Trophoblast cell (in vitro differentiated cells and primary cell): ENCODE data around the gene PEAK3.
A peak's percentile ranks its signal among the peaks of the same experiment; 100 is the strongest.

ENCODE experiments used
- DNase-seq, 2 donors: peaks; one replicate each; pipeline ENCODE4 v3.0.0-alpha.2; 2016
- H2AFZ ChIP-seq: 2 replicates; pipeline ENCODE4 v1.6.1; 2013; ENCODE audit warnings: low read length, moderate library complexity, mild to moderate bottlenecking; ENCODE audit not compliant: insufficient read depth, poor library complexity
- H2AK5ac ChIP-seq: 2 replicates; pipeline ENCODE4 v1.6.1; 2013; ENCODE audit warnings: mild to moderate bottlenecking, low read length
- H2BK120ac ChIP-seq: 2 replicates; pipeline ENCODE4 v1.6.1; 2013; ENCODE audit warnings: low read length, mild to moderate bottlenecking, moderate library complexity; ENCODE audit not compliant: insufficient read depth, poor library complexity
- H2BK12ac ChIP-seq: 2 replicates; pipeline ENCODE4 v1.6.1; 2013; ENCODE audit warnings: mild to moderate bottlenecking, low read length, moderate library complexity
- H2BK5ac ChIP-seq: 2 replicates; pipeline ENCODE4 v1.6.1; 2013; ENCODE audit warnings: low read length, low read depth, moderate library complexity, mild to moderate bottlenecking; ENCODE audit not compliant: poor library complexity
- H3K14ac ChIP-seq: 2 replicates; pipeline ENCODE4 v1.6.1; 2013; ENCODE audit warnings: mild to moderate bottlenecking, low read length
- H3K18ac ChIP-seq: 2 replicates; pipeline ENCODE4 v1.6.1; 2013; ENCODE audit warnings: mild to moderate bottlenecking, low read length
- H3K23ac ChIP-seq: 2 replicates; pipeline ENCODE4 v1.6.1; 2013; ENCODE audit warnings: low read length
- H3K27ac ChIP-seq: 2 replicates; pipeline ENCODE4 v1.5.1; 2013; ENCODE audit warnings: low read depth, mild to moderate bottlenecking, inconsistent platforms, low read length, moderate library complexity
- H3K27me3 ChIP-seq: 2 replicates; pipeline ENCODE4 v1.6.1; 2013; ENCODE audit warnings: inconsistent platforms, mild to moderate bottlenecking, low read length, moderate library complexity; ENCODE audit not compliant: insufficient read depth
- H3K36me3 ChIP-seq, 2 experiments: 1 replicate in 1 of 2; 2 replicates in 1 of 2; pipeline ENCODE4 v1.6.1; 2013; ENCODE audit warnings: low read length in 2 of 2, mild to moderate bottlenecking in 2 of 2, moderate library complexity in 1 of 2; ENCODE audit not compliant: insufficient read depth in 2 of 2, control insufficient read depth in 1 of 2
- H3K4ac ChIP-seq: 2 replicates; pipeline ENCODE4 v1.6.1; 2013; ENCODE audit warnings: low read depth, mild to moderate bottlenecking, low read length, moderate library complexity
- H3K4me1 ChIP-seq, 2 experiments: 1 replicate in 1 of 2; 2 replicates in 1 of 2; pipeline ENCODE4 v1.6.1; 2013; ENCODE audit warnings: low read length in 2 of 2, mild to moderate bottlenecking in 2 of 2, moderate library complexity in 1 of 2; ENCODE audit not compliant: insufficient read depth in 2 of 2, control insufficient read depth in 1 of 2
- H3K4me2 ChIP-seq: 2 replicates; pipeline ENCODE4 v1.6.1; 2013; ENCODE audit warnings: inconsistent platforms, mild to moderate bottlenecking, low read length, moderate library complexity
- H3K4me3 ChIP-seq: 2 replicates; pipeline ENCODE4 v1.5.1; 2013; ENCODE audit warnings: mild to moderate bottlenecking, low read depth, low read length, inconsistent platforms
- H3K79me1 ChIP-seq: one replicate; pipeline ENCODE4 v1.6.1; 2013; ENCODE audit warnings: low read length
- H3K79me2 ChIP-seq: 2 replicates; pipeline ENCODE4 v1.6.1; 2013; ENCODE audit warnings: low read length, mild to moderate bottlenecking; ENCODE audit not compliant: control insufficient read depth, insufficient read depth, poor library complexity
- H3K9ac ChIP-seq: 2 replicates; pipeline ENCODE4 v1.6.1; 2013; ENCODE audit warnings: mild to moderate bottlenecking, low read length
- H3K9me3 ChIP-seq: 2 replicates; pipeline ENCODE4 v1.6.1; 2013; ENCODE audit warnings: low read depth, mild to moderate bottlenecking, control low read depth, inconsistent platforms, low read length; ENCODE audit not compliant: insufficient read depth
- H4K12ac ChIP-seq: 2 replicates; pipeline ENCODE4 v1.6.1; 2013; ENCODE audit warnings: low read depth, mild to moderate bottlenecking, low read length, moderate library complexity
- H4K8ac ChIP-seq: 2 replicates; pipeline ENCODE4 v1.6.1; 2013; ENCODE audit warnings: low read depth, mild to moderate bottlenecking, low read length, moderate library complexity
- H4K91ac ChIP-seq: one replicate; pipeline ENCODE4 v1.6.1; 2013; ENCODE audit warnings: low read depth, mild to moderate bottlenecking, low read length, moderate library complexity
- WGBS: extraction: QIAGEN DNeasy Blood & Tissue Kit; methylation state at CpG from one replicate; pipeline ENCODE4 v1.1.7; 2013; ENCODE audit warnings: missing lambda C conversion rate; ENCODE audit not compliant: insufficient read length, insufficient coverage; ENCODE audit errors: extremely low coverage; 5-methylcytosine and 5-hydroxymethylcytosine counted together

The PEAK3 gene

DNA sequence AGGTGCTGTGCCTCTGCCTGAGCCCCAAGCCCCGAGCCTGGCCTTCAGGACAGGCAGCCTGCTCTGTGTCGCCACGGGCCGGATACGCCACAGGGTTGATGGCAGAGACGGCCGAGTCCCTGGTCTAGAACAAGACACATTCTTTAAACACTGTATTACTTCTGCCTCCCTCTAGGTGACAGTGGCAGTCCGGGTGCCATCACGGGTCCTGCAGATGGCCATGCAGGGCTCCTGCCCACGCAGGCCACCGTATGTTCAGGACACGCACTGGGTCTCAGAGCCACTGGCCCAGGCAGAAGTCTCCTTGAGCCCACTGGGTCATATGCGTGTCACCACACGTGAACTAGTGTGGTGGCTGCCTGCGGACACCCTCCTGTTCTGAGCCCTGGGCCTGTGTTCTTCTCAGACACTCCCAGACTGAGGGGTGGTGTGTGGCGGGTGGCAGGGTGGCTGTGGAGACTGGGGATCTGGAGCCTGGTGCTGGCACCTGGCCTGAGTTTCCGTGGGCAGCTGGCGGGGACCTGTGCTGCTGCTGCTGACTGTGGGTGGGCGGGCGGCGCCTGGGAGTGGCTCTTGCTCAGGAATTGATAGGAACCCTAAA is 50.3 kb downstream of the PEAK3 start:
- Histone ChIP-seq H3K14ac (no peak overlapping the region), H2BK120ac (no peak overlapping the region), H3K27me3 (no peaks in the 10 kb centered on the region), H3K4ac (no peak overlapping the region), H3K79me1 (peaks cover 12% of the 10 kb centered on the region), H4K91ac (no peak overlapping the region), H3K4me2 (no peak overlapping the region), H3K4me3 (no peak overlapping the region), H3K9me3 (no peaks in the 10 kb centered on the region), H3K4me1 (peaks cover 3 to 4% of the 10 kb centered on the region in 2 experiments), H3K18ac (no peak overlapping the region), H2AK5ac (no peak overlapping the region), H4K8ac (no peak overlapping the region), H2BK12ac (no peak overlapping the region), H3K9ac (no peak overlapping the region), H3K23ac (no peak overlapping the region), H3K27ac (no peak overlapping the region), H4K12ac (no peak overlapping the region), H2AFZ (no peak overlapping the region), H3K79me2 (peaks cover 17% of the 10 kb centered on the region), H3K36me3 (peaks cover 63 to 66% of the 10 kb centered on the region in 2 experiments), H2BK5ac (no peak overlapping the region)
- no CpG with 5 or more reads among the region's 21 CpGs for WGBS
- DNase-seq, result peak in 1 of 2 donors; percentile 33

DNA sequence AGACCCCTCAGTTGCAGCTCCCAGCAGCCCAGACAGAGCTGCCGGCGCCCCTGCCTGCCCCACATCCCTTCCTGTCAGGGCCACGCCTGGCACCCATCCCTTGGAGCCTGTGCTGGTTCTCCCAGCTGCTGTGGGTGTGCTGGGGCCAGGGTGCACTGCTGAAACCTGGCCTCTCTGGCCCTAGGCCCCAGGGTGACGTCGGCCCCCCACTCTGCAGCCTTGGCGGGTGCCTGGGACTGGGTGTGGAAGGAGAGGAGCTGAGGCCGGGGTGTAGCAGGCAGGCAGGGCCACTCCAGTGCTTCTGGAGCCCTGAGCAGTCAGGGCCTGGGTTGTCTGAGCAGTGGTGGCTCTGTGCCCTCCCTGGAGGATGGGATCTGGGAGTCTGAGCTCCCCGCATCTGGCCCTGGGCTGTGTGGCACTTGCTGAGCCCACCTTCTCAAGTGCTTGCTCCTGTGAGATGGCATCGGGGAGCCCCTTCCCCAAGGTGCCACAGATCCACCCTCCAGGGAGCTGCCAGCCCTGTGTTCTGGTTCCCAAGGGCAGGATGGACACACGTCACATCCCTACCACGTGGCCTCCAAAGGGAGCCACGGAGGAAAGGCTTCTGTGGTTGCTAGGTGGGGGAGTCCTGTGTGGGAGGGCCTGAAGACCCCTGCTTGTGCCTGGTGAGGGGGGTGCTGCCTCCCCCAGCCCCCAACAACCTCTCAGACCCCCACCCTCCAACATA is 51.0 kb downstream of the PEAK3 start:
- Histone ChIP-seq H3K4me1 (peaks cover 3 to 4% of the 10 kb centered on the region in 2 experiments), H3K36me3 (peaks cover 70 to 73% of the 10 kb centered on the region in 2 experiments), H3K79me2 (peaks cover 14% of the 10 kb centered on the region), H2BK5ac (no peak overlapping the region), H2AK5ac (no peak overlapping the region), H3K27me3 (no peaks in the 10 kb centered on the region), H3K23ac (no peak overlapping the region), H3K4me3 (no peak overlapping the region), H3K4me2 (no peak overlapping the region), H4K91ac (no peak overlapping the region), H3K14ac (no peak overlapping the region), H4K12ac (peak overlapping the region; percentile 9), H2BK12ac (no peak overlapping the region), H2BK120ac (no peak overlapping the region), H3K79me1 (peaks cover 7% of the 10 kb centered on the region), H3K27ac (no peak overlapping the region), H2AFZ (no peak overlapping the region), H3K4ac (no peak overlapping the region), H3K9me3 (peaks cover under 1% of the 10 kb centered on the region), H3K9ac (no peak overlapping the region), H4K8ac (no peak overlapping the region), H3K18ac (no peak overlapping the region)
- WGBS, result no CpG with 5 or more reads among the region's 12 CpGs
- no peak for DNase-seq

- H3K18ac ChIP-seq, result no peak overlapping the region
- no peaks in the 10 kb centered on the region for H3K79me1 ChIP-seq
- H2AFZ ChIP-seq, result no peak overlapping the region
- H3K27me3 ChIP-seq, result no peaks in the 10 kb centered on the region
- no peak overlapping the region for H2BK12ac ChIP-seq
- no peak overlapping the region for H4K91ac ChIP-seq
- no peak overlapping the region for H2BK5ac ChIP-seq
- H3K9me3 ChIP-seq, result peaks cover 3% of the 10 kb centered on the region
- H3K79me2 ChIP-seq, result peaks cover 7% of the 10 kb centered on the region
- H4K12ac ChIP-seq, result no peak overlapping the region
- H3K36me3 ChIP-seq, result peaks cover 77 to 82% of the 10 kb centered on the region in 2 experiments
- no peak overlapping the region for H3K27ac ChIP-seq
- H3K4me3 ChIP-seq, result no peak overlapping the region
- no CpG with 5 or more reads among the region's 43 CpGs for WGBS
- no peak overlapping the region for H3K9ac ChIP-seq
- H2AK5ac ChIP-seq, result no peak overlapping the region
- peaks cover 3 to 4% of the 10 kb centered on the region in 2 experiments for H3K4me1 ChIP-seq
- H2BK120ac ChIP-seq, result no peak overlapping the region
- H3K4me2 ChIP-seq, result no peak overlapping the region
- H3K4ac ChIP-seq, result no peak overlapping the region
- H3K14ac ChIP-seq, result no peak overlapping the region
- no peak overlapping the region for H3K23ac ChIP-seq
- no peak for DNase-seq
- H4K8ac ChIP-seq, result no peak overlapping the region
These were observed 51.9 kb downstream of the PEAK3 start for GRCh38 chr19:2230033-2230531.

DNA sequence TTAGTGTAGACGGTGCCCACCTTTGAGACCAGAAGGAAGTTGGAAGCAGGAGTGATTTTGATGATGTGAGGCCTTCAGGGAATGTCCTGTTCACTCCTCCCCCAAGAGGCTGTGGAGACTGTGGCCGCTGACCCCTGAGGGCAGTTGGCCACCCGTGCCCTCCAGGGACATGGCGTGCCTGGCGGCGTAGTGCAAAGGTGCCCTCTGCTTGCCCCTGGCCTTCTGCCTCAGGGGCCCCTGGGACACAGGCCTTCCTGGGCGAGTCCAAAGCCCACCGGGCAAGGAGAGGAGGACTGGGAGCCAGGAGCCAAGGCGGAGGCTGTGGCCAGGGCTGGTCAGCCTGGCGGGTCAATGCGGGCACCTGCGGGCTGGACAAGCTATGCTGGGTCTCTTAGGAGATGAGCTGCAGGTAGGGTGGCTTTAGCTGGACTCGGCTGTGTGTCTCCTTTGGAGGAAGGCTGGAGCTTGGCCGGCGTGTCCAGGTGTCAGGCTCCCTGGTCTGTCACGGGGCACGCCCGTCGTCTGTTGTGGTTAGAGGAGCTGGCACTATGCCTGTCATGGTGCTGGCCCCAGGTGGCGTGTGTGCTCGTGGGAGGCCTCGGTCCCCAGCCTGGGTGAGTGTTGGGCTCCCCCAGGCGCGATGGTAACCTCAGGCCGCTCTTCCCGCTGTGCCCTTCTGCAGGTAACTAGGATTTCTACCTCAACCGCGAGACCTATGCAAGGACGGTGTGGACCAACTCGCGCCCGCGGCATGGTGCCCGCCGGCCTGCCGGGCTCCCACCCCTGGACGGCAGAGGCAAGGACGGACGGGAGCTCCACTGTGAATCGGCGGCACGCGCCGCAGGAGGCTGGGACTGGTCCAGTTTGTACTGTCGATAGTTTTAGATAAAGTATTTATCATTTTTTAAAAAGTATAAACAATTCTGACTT is 52.6 kb downstream of the PEAK3 start:
- Histone ChIP-seq H3K4me2 (no peak overlapping the region), H4K8ac (no peak overlapping the region), H3K18ac (no peak overlapping the region), H3K14ac (no peak overlapping the region), H2BK5ac (no peak overlapping the region), H3K27me3 (no peaks in the 10 kb centered on the region), H3K23ac (no peak overlapping the region), H2BK12ac (no peak overlapping the region), H3K36me3 (peaks cover 82 to 88% of the 10 kb centered on the region in 2 experiments), H2AK5ac (no peak overlapping the region), H3K9me3 (peaks cover 3% of the 10 kb centered on the region), H4K12ac (no peak overlapping the region), H3K4me3 (no peak overlapping the region), H3K79me2 (peaks cover 3% of the 10 kb centered on the region), H3K4me1 (no peaks in the 10 kb centered on the region), H3K79me1 (no peaks in the 10 kb centered on the region), H2BK120ac (no peak overlapping the region), H2AFZ (no peak overlapping the region), H3K9ac (no peak overlapping the region), H3K4ac (no peak overlapping the region), H4K91ac (no peak overlapping the region), H3K27ac (no peak overlapping the region)
- WGBS, result no CpG with 5 or more reads among the region's 45 CpGs
- peak in 1 of 2 donors; percentile 42 for DNase-seq
